NB4 (cell line): Measurements from ENCODE around the gene SLC39A1.

Experiments used
- CTCF ChIP-seq: IDR thresholded peaks from one replicate; pipeline ENCODE4 v1.5.1; 2012; ENCODE audit warnings: low read depth, low read length
- MAX ChIP-seq: IDR thresholded peaks from 2 replicates; pipeline ENCODE4 v1.6.1; 2011; ENCODE audit warnings: low read depth, low read length
- MYC ChIP-seq: IDR thresholded peaks from 2 replicates; pipeline ENCODE4 v1.6.1; 2011; ENCODE audit warnings: low read depth, low read length
- POLR2A ChIP-seq: IDR thresholded peaks from 2 replicates; pipeline ENCODE4 v1.6.1; 2011; ENCODE audit warnings: mild to moderate bottlenecking; ENCODE audit not compliant: insufficient read length; ENCODE audit errors: extremely low read depth

GRCh38 chr1:154006136-154006535 lies 42.8 kb upstream of the SLC39A1 start:
- TF ChIP-seq CTCF (no peak), POLR2A (no peak), MAX (no peak), MYC (no peak)
